Activated CD8-positive, alpha-beta memory T cell treated with anti-CD3 and anti-CD28 coated beads for 1 hour (primary cell): Measurements from ENCODE around the gene HOXA6.

Experiments used
- DNase-seq, 2 donors: peaks; one replicate each; pipeline ENCODE4 v3.0.0-alpha.2; 2020; ENCODE audit warnings: low read depth in 1 of 2; ENCODE audit errors: extremely low read depth in 1 of 2

HOXA6 gene

GRCh38 chr7:27147199-27148030 is at the start of gene HOXA6:
HOXA6 (minus strand) TSS chr7:27147774; CDS start chr7:27147749, 25 bp downstream.
- no peak for DNase-seq

- DNase-seq = peak; percentile 71 to 77
Observed at GRCh38 chr7:27196287-27196767, 48.8 kb upstream of the HOXA6 start.

GRCh38 chr7:27194686-27195379 is 47.3 kb upstream of the HOXA6 start:
- no peak for DNase-seq

- no peak for DNase-seq
Observed at GRCh38 chr7:27194002-27194352, 46.4 kb upstream of the HOXA6 start.

- DNase-seq = no peak
Observed at GRCh38 chr7:27193335-27194001, 45.9 kb upstream of the HOXA6 start.

GRCh38 chr7:27192546-27193334 is 45.2 kb upstream of the HOXA6 start:
- DNase-seq = no peak

GRCh38 chr7:27191833-27192545 is 44.4 kb upstream of the HOXA6 start:
- no peak for DNase-seq

- no peak for DNase-seq
Observed at GRCh38 chr7:27191161-27191731, 43.7 kb upstream of the HOXA6 start.

GRCh38 chr7:27189997-27190748 is 42.6 kb upstream of the HOXA6 start:
- no peak for DNase-seq

GRCh38 chr7:27189295-27189996 is 41.9 kb upstream of the HOXA6 start:
- DNase-seq = no peak

- DNase-seq = no peak
Observed at GRCh38 chr7:27188386-27189294, 41.1 kb upstream of the HOXA6 start.

GRCh38 chr7:27187475-27188385 is 40.2 kb upstream of the HOXA6 start:
- DNase-seq = no peak

- no peak for DNase-seq
Observed at GRCh38 chr7:27186668-27187474, 39.3 kb upstream of the HOXA6 start.

- DNase-seq = no peak
Observed at GRCh38 chr7:27185854-27186667, 38.5 kb upstream of the HOXA6 start.
